ENCODE data around the gene IL21. TPM values are rescaled to one million over a fixed set of nuclear protein-coding genes. Genes with fewer than 3 reads are reported as not detected.

IL21 gene
- total RNA-seq, 4 donors from 2014 or later, result not detected

GRCh38 chr4:122606364-122607043 is 14.4 kb downstream of the IL21 start:
- no peaks in the 10 kb centered on the region for H3K9me3 ChIP-seq
- no peaks in the 10 kb centered on the region for H3K27me3 ChIP-seq
- TF ChIP-seq CTCF (IDR thresholded peaks at IDR 0.05) (no peak), POLR2A (IDR thresholded peaks at IDR 0.05) (no peak)
- H3K36me3 ChIP-seq, result no peaks in the 10 kb centered on the region
- H3K27ac ChIP-seq, result no peak overlapping the region
- no peak for DNase-seq
- H3K4me3 ChIP-seq, result no peak overlapping the region
- no peaks in the 10 kb centered on the region for H3K4me1 ChIP-seq

- Histone ChIP-seq H3K9me3 (no peaks in the 10 kb centered on the region), H3K36me3 (no peaks in the 10 kb centered on the region), H3K4me3 (no peak overlapping the region), H3K4me1 (no peaks in the 10 kb centered on the region), H3K27me3 (no peaks in the 10 kb centered on the region), H3K27ac (no peak overlapping the region)
- TF ChIP-seq CTCF (IDR thresholded peaks at IDR 0.05) (no peak), POLR2A (IDR thresholded peaks at IDR 0.05) (no peak)
- no peak for DNase-seq
Observed at GRCh38 chr4:122604146-122604545, 16.7 kb downstream of the IL21 start.

- Histone ChIP-seq H3K27ac (no peak overlapping the region), H3K27me3 (no peaks in the 10 kb centered on the region), H3K9me3 (no peaks in the 10 kb centered on the region), H3K4me1 (no peaks in the 10 kb centered on the region), H3K36me3 (no peaks in the 10 kb centered on the region), H3K4me3 (no peak overlapping the region)
- DNase-seq, result no peak
- no peak for TF ChIP-seq POLR2A (IDR thresholded peaks at IDR 0.05)
- no peak for TF ChIP-seq CTCF (IDR thresholded peaks at IDR 0.05)
Observed at GRCh38 chr4:122603156-122603574, 17.7 kb downstream of the IL21 start.

GRCh38 chr4:122602277-122603142 is 18.4 kb downstream of the IL21 start:
- DNase-seq, result no peak
- Histone ChIP-seq H3K9me3 (no peaks in the 10 kb centered on the region), H3K4me3 (no peak overlapping the region), H3K36me3 (no peaks in the 10 kb centered on the region), H3K27me3 (no peaks in the 10 kb centered on the region), H3K27ac (no peak overlapping the region), H3K4me1 (no peaks in the 10 kb centered on the region)
- TF ChIP-seq CTCF (IDR thresholded peaks at IDR 0.05) (peak in 3 of 6 experiments; percentile 38 to 44 (median 44)), POLR2A (IDR thresholded peaks at IDR 0.05) (no peak)

- TF ChIP-seq POLR2A (IDR thresholded peaks at IDR 0.05) (no peak), CTCF (IDR thresholded peaks at IDR 0.05) (no peak)
Observed at GRCh38 chr4:122591196-122591595, 29.7 kb downstream of the IL21 start.

More at GRCh38 chr4:122591196-122591595, 29.7 kb downstream of the IL21 start:
- no peak overlapping the region for H3K27ac ChIP-seq
- H3K4me3 ChIP-seq, result no peak overlapping the region
- no peaks in the 10 kb centered on the region for H3K36me3 ChIP-seq
- H3K9me3 ChIP-seq, result no peaks in the 10 kb centered on the region
- no peaks in the 10 kb centered on the region for H3K27me3 ChIP-seq
- no peak for DNase-seq
- H3K4me1 ChIP-seq, result no peaks in the 10 kb centered on the region

All from Peyer's patch (tissue), 4 donors.